GM21367 (cell line): ENCODE results near the gene CDC42BPA.
"Not testable (repeated sequence)": the region's sequence is repeated elsewhere in the genome, so short reads cannot be mapped to it uniquely, and the experiment has no call there.

Source experiments
- ATAC-seq: cut with Tn5 transposase; IDR thresholded peaks from one replicate; pipeline ENCODE4 v1.9.1; 2021; ENCODE audit not compliant: unreplicated experiment

CDC42BPA gene

GRCh38 chr1:227318016-227318852 is at the start of gene CDC42BPA:
CDC42BPA (minus strand) TSS chr1:227318492; CDS start chr1:227317182, 1,310 bp downstream.
- ATAC-seq = no peak

GRCh38 chr1:227368009-227368408 is 49.7 kb upstream of the CDC42BPA start:
- ATAC-seq = no peak

- ATAC-seq = no peak
Observed at GRCh38 chr1:227365473-227366431, 47.5 kb upstream of the CDC42BPA start.

GRCh38 chr1:227364657-227365056 is 46.4 kb upstream of the CDC42BPA start:
- ATAC-seq = no peak

- ATAC-seq = no peak
Observed at GRCh38 chr1:227363825-227364224, 45.5 kb upstream of the CDC42BPA start.

GRCh38 chr1:227362039-227362438 is 43.7 kb upstream of the CDC42BPA start:
- no peak for ATAC-seq

GRCh38 chr1:227357927-227358302 is 39.6 kb upstream of the CDC42BPA start:
- no peak for ATAC-seq

- ATAC-seq = no peak
Observed at GRCh38 chr1:227357171-227357926, 39.1 kb upstream of the CDC42BPA start.

- ATAC-seq = no peak
Observed at GRCh38 chr1:227356620-227357146, 38.4 kb upstream of the CDC42BPA start.

GRCh38 chr1:227355542-227356245 is 37.4 kb upstream of the CDC42BPA start:
- ATAC-seq = no peak

GRCh38 chr1:227353186-227353585 is 34.9 kb upstream of the CDC42BPA start:
- ATAC-seq = no peak

- ATAC-seq = not testable (repeated sequence)
Observed at GRCh38 chr1:227352164-227352563, 33.9 kb upstream of the CDC42BPA start.

GRCh38 chr1:227351443-227351842 is 33.2 kb upstream of the CDC42BPA start:
- no peak for ATAC-seq

GRCh38 chr1:227349967-227350366 is 31.7 kb upstream of the CDC42BPA start:
- ATAC-seq = no peak

- ATAC-seq = no peak
Observed at GRCh38 chr1:227343727-227344551, 25.6 kb upstream of the CDC42BPA start.

GRCh38 chr1:227343206-227343605 is 24.9 kb upstream of the CDC42BPA start:
- ATAC-seq = no peak

GRCh38 chr1:227342075-227342829 is 24.0 kb upstream of the CDC42BPA start:
- no peak for ATAC-seq

- not testable (repeated sequence) for ATAC-seq
Observed at GRCh38 chr1:227336136-227336535, 17.8 kb upstream of the CDC42BPA start.
